ENCODE data around the gene PCTP.

DNA sequence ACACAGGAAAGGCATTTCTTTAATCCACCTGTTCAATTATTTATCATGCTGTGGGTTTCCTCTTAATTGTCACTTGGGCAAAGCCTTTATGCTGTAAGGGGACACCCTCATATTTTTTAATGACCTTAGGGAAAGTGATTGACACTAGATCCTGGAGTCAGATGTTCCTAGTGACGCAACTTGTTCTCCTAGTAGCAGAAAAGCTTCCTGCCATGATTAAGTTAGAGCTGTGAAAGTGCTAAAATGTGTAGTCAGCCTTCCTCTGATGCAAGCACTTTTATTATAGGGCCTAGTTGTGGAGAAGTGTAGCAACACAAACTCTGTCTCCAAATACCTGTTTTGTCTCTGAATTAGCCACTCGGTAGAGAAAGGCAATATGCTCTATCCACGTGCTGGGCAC lies 40.4 kb upstream of the PCTP start:
- TF ChIP-seq, protein P1, sequence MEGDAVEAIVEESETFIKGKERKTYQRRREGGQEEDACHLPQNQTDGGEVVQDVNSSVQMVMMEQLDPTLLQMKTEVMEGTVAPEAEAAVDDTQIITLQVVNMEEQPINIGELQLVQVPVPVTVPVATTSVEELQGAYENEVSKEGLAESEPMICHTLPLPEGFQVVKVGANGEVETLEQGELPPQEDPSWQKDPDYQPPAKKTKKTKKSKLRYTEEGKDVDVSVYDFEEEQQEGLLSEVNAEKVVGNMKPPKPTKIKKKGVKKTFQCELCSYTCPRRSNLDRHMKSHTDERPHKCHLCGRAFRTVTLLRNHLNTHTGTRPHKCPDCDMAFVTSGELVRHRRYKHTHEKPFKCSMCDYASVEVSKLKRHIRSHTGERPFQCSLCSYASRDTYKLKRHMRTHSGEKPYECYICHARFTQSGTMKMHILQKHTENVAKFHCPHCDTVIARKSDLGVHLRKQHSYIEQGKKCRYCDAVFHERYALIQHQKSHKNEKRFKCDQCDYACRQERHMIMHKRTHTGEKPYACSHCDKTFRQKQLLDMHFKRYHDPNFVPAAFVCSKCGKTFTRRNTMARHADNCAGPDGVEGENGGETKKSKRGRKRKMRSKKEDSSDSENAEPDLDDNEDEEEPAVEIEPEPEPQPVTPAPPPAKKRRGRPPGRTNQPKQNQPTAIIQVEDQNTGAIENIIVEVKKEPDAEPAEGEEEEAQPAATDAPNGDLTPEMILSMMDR (IDR thresholded peaks at IDR 0.05) = no peak
- TF ChIP-seq POLR2A (IDR thresholded peaks at IDR 0.05) (no peak), EP300 (IDR thresholded peaks at IDR 0.05) (no peak), POLR2AphosphoS5 (IDR thresholded peaks at IDR 0.05) (peak; percentile 46 to 88 (median 68))

Data from stomach (tissue), 4 donors.